PFSK-1 (cell line): ENCODE measurements around the gene TBC1D8.

Source experiments
- POLR2AphosphoS5 ChIP-seq: IDR thresholded peaks from 2 replicates; pipeline ENCODE4 v1.6.1; 2012; ENCODE audit warnings: low read depth, mild to moderate bottlenecking, control low read depth, low read length, moderate library complexity
- REST ChIP-seq, 2 experiments: IDR thresholded peaks; 2 replicates each; pipeline versions ENCODE4 v1.6.1 to v1.8.0; 2011 to 2012; ENCODE audit warnings: low read depth in 2 of 2, low read length in 2 of 2, control low read depth in 1 of 2, inconsistent platforms in 1 of 2, mild to moderate bottlenecking in 1 of 2, moderate library complexity in 1 of 2; ENCODE audit not compliant: insufficient read depth in 1 of 2
- SIN3A ChIP-seq: IDR thresholded peaks from 2 replicates; pipeline ENCODE4 v1.6.1; 2012; ENCODE audit warnings: mild to moderate bottlenecking, low read length, moderate library complexity, borderline replicate concordance; ENCODE audit not compliant: insufficient read depth

GRCh38 chr2:101064868-101065549 lies 86.2 kb downstream of the TBC1D8 start:
- TF ChIP-seq REST (IDR thresholded peaks at IDR 0.05; ENCODE audit: insufficient read depth in 1 of 2, low read depth in 2 of 2, low read length in 2 of 2) (no peak), POLR2AphosphoS5 (no peak), SIN3A (no peak)
